Trophoblast cell (in vitro differentiated cells and primary cell): ENCODE data around the gene CLDN18.
A peak's percentile ranks its signal among the peaks of the same experiment; 100 is the strongest.

Experiments
- DNase-seq, 2 donors: peaks; one replicate each; pipeline ENCODE4 v3.0.0-alpha.2; 2016
- H2AFZ ChIP-seq: 2 replicates; pipeline ENCODE4 v1.6.1; 2013; ENCODE audit warnings: low read length, moderate library complexity, mild to moderate bottlenecking; ENCODE audit not compliant: insufficient read depth, poor library complexity
- H2AK5ac ChIP-seq: 2 replicates; pipeline ENCODE4 v1.6.1; 2013; ENCODE audit warnings: mild to moderate bottlenecking, low read length
- H2BK120ac ChIP-seq: 2 replicates; pipeline ENCODE4 v1.6.1; 2013; ENCODE audit warnings: low read length, mild to moderate bottlenecking, moderate library complexity; ENCODE audit not compliant: insufficient read depth, poor library complexity
- H2BK12ac ChIP-seq: 2 replicates; pipeline ENCODE4 v1.6.1; 2013; ENCODE audit warnings: mild to moderate bottlenecking, low read length, moderate library complexity
- H2BK5ac ChIP-seq: 2 replicates; pipeline ENCODE4 v1.6.1; 2013; ENCODE audit warnings: low read length, low read depth, moderate library complexity, mild to moderate bottlenecking; ENCODE audit not compliant: poor library complexity
- H3K14ac ChIP-seq: 2 replicates; pipeline ENCODE4 v1.6.1; 2013; ENCODE audit warnings: mild to moderate bottlenecking, low read length
- H3K18ac ChIP-seq: 2 replicates; pipeline ENCODE4 v1.6.1; 2013; ENCODE audit warnings: mild to moderate bottlenecking, low read length
- H3K23ac ChIP-seq: 2 replicates; pipeline ENCODE4 v1.6.1; 2013; ENCODE audit warnings: low read length
- H3K27ac ChIP-seq: 2 replicates; pipeline ENCODE4 v1.5.1; 2013; ENCODE audit warnings: low read depth, mild to moderate bottlenecking, inconsistent platforms, low read length, moderate library complexity
- H3K27me3 ChIP-seq: 2 replicates; pipeline ENCODE4 v1.6.1; 2013; ENCODE audit warnings: inconsistent platforms, mild to moderate bottlenecking, low read length, moderate library complexity; ENCODE audit not compliant: insufficient read depth
- H3K36me3 ChIP-seq, 2 experiments: 1 replicate in 1 of 2; 2 replicates in 1 of 2; pipeline ENCODE4 v1.6.1; 2013; ENCODE audit warnings: low read length in 2 of 2, mild to moderate bottlenecking in 2 of 2, moderate library complexity in 1 of 2; ENCODE audit not compliant: insufficient read depth in 2 of 2, control insufficient read depth in 1 of 2
- H3K4ac ChIP-seq: 2 replicates; pipeline ENCODE4 v1.6.1; 2013; ENCODE audit warnings: low read depth, mild to moderate bottlenecking, low read length, moderate library complexity
- H3K4me1 ChIP-seq, 2 experiments: 1 replicate in 1 of 2; 2 replicates in 1 of 2; pipeline ENCODE4 v1.6.1; 2013; ENCODE audit warnings: low read length in 2 of 2, mild to moderate bottlenecking in 2 of 2, moderate library complexity in 1 of 2; ENCODE audit not compliant: insufficient read depth in 2 of 2, control insufficient read depth in 1 of 2
- H3K4me2 ChIP-seq: 2 replicates; pipeline ENCODE4 v1.6.1; 2013; ENCODE audit warnings: inconsistent platforms, mild to moderate bottlenecking, low read length, moderate library complexity
- H3K4me3 ChIP-seq: 2 replicates; pipeline ENCODE4 v1.5.1; 2013; ENCODE audit warnings: mild to moderate bottlenecking, low read depth, low read length, inconsistent platforms
- H3K79me1 ChIP-seq: one replicate; pipeline ENCODE4 v1.6.1; 2013; ENCODE audit warnings: low read length
- H3K79me2 ChIP-seq: 2 replicates; pipeline ENCODE4 v1.6.1; 2013; ENCODE audit warnings: low read length, mild to moderate bottlenecking; ENCODE audit not compliant: control insufficient read depth, insufficient read depth, poor library complexity
- H3K9ac ChIP-seq: 2 replicates; pipeline ENCODE4 v1.6.1; 2013; ENCODE audit warnings: mild to moderate bottlenecking, low read length
- H3K9me3 ChIP-seq: 2 replicates; pipeline ENCODE4 v1.6.1; 2013; ENCODE audit warnings: low read depth, mild to moderate bottlenecking, control low read depth, inconsistent platforms, low read length; ENCODE audit not compliant: insufficient read depth
- H4K12ac ChIP-seq: 2 replicates; pipeline ENCODE4 v1.6.1; 2013; ENCODE audit warnings: low read depth, mild to moderate bottlenecking, low read length, moderate library complexity
- H4K8ac ChIP-seq: 2 replicates; pipeline ENCODE4 v1.6.1; 2013; ENCODE audit warnings: low read depth, mild to moderate bottlenecking, low read length, moderate library complexity
- H4K91ac ChIP-seq: one replicate; pipeline ENCODE4 v1.6.1; 2013; ENCODE audit warnings: low read depth, mild to moderate bottlenecking, low read length, moderate library complexity
- WGBS: extraction: QIAGEN DNeasy Blood & Tissue Kit; methylation state at CpG from one replicate; pipeline ENCODE4 v1.1.7; 2013; ENCODE audit warnings: missing lambda C conversion rate; ENCODE audit not compliant: insufficient read length, insufficient coverage; ENCODE audit errors: extremely low coverage; 5-methylcytosine and 5-hydroxymethylcytosine counted together

CLDN18 gene

DNA sequence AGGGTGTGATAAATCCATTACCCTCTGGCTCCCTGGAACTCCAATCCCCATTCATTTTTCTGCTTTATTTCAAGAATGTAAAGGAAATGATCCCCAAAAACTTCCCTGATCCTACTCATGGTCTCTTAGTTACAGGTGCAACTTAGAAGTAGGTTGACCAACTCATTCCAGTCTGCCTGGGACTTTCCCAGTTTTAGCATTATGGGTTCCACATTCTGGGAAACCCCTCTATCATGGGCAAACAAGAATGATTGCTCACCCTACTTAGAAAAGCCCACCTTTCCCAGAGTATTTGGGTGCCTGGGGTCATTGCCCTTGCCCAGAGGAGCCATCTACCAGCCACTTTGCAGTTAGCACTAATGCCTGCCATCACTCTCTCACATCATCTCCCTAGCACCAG is 15.6 kb downstream of the CLDN18 start:
- Histone ChIP-seq H4K12ac (no peak overlapping the region), H3K18ac (no peak overlapping the region), H3K27me3 (no peaks in the 10 kb centered on the region), H3K4me3 (no peak overlapping the region), H3K36me3 (no peaks in the 10 kb centered on the region), H3K4me1 (no peaks in the 10 kb centered on the region), H2BK12ac (no peak overlapping the region), H3K14ac (no peak overlapping the region), H3K4me2 (no peak overlapping the region), H2BK120ac (no peak overlapping the region), H3K79me1 (no peaks in the 10 kb centered on the region), H3K27ac (no peak overlapping the region), H2BK5ac (no peak overlapping the region), H3K23ac (no peak overlapping the region), H3K79me2 (no peaks in the 10 kb centered on the region), H2AK5ac (no peak overlapping the region), H4K8ac (no peak overlapping the region), H3K4ac (no peak overlapping the region), H2AFZ (no peak overlapping the region), H3K9ac (no peak overlapping the region), H4K91ac (no peak overlapping the region), H3K9me3 (no peaks in the 10 kb centered on the region)
- no peak for DNase-seq

DNA sequence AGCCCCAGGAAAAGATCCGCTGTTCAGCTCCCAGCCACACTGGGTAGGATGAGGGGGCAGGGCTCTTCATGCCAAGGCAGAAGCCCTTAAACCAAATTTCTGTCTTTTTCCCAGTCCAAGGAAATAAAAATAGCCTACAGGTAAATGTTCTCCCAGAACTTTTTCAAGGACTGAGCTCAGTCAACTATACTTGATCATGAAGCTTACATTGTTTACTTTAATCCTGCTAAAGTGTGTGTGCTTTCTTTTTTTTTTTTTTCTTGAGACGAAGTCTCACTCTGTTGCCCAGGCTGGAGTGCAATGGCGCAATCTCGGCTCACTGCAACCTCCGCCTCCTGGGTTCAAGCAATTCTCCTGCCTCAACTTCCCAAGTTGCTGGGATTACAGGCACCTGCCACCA is 17.9 kb downstream of the CLDN18 start:
- Histone ChIP-seq H2BK12ac (no peak overlapping the region), H3K14ac (no peak overlapping the region), H2AFZ (no peak overlapping the region), H2AK5ac (no peak overlapping the region), H3K4me1 (no peaks in the 10 kb centered on the region), H2BK120ac (no peak overlapping the region), H3K18ac (no peak overlapping the region), H3K9me3 (no peaks in the 10 kb centered on the region), H3K79me2 (no peaks in the 10 kb centered on the region), H3K23ac (no peak overlapping the region), H3K79me1 (no peaks in the 10 kb centered on the region), H4K12ac (no peak overlapping the region), H3K27ac (no peak overlapping the region), H4K8ac (no peak overlapping the region), H3K4ac (no peak overlapping the region), H3K27me3 (no peaks in the 10 kb centered on the region), H3K4me2 (no peak overlapping the region), H3K36me3 (no peaks in the 10 kb centered on the region), H4K91ac (no peak overlapping the region), H2BK5ac (no peak overlapping the region), H3K4me3 (no peak overlapping the region), H3K9ac (no peak overlapping the region)
- no peak for DNase-seq
- WGBS = no CpG with 5 or more reads among the region's 5 CpGs

DNA sequence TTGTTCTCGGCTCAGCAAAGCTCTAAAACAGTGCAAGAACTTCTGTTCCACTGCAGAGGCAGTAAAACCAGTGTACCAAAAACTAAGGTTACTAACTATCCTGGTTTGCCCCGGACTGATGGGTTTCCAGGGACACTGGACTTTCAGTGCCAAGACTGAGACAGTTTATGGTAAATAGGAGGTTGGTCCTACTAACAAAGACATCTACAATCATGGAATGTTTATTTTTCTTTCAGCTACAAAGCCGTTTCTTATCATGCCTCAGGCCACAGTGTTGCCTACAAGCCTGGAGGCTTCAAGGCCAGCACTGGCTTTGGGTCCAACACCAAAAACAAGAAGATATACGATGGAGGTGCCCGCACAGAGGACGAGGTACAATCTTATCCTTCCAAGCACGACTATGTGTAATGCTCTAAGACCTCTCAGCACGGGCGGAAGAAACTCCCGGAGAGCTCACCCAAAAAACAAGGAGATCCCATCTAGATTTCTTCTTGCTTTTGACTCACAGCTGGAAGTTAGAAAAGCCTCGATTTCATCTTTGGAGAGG is 20.8 kb downstream of the CLDN18 start:
- Histone ChIP-seq H4K12ac (no peak overlapping the region), H2BK12ac (no peak overlapping the region), H3K4me3 (no peak overlapping the region), H3K27me3 (no peaks in the 10 kb centered on the region), H3K9ac (no peak overlapping the region), H2BK5ac (no peak overlapping the region), H3K18ac (no peak overlapping the region), H4K8ac (no peak overlapping the region), H3K4me1 (no peaks in the 10 kb centered on the region), H3K27ac (no peak overlapping the region), H2BK120ac (no peak overlapping the region), H3K4ac (no peak overlapping the region), H3K79me1 (no peaks in the 10 kb centered on the region), H3K14ac (no peak overlapping the region), H3K36me3 (no peaks in the 10 kb centered on the region), H3K23ac (no peak overlapping the region), H4K91ac (no peak overlapping the region), H2AFZ (no peak overlapping the region), H2AK5ac (no peak overlapping the region), H3K79me2 (no peaks in the 10 kb centered on the region), H3K4me2 (no peak overlapping the region), H3K9me3 (no peaks in the 10 kb centered on the region)
- DNase-seq = peak; percentile 90 to 91
- WGBS = no CpG with 5 or more reads among the region's 11 CpGs

DNA sequence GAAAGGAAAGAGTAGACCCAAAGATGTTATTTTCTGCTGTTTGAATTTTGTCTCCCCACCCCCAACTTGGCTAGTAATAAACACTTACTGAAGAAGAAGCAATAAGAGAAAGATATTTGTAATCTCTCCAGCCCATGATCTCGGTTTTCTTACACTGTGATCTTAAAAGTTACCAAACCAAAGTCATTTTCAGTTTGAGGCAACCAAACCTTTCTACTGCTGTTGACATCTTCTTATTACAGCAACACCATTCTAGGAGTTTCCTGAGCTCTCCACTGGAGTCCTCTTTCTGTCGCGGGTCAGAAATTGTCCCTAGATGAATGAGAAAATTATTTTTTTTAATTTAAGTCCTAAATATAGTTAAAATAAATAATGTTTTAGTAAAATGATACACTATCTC is 21.6 kb downstream of the CLDN18 start:
- Histone ChIP-seq H2BK12ac (no peak overlapping the region), H3K4me2 (no peak overlapping the region), H2AK5ac (no peak overlapping the region), H2BK5ac (no peak overlapping the region), H3K4me3 (no peak overlapping the region), H3K14ac (no peak overlapping the region), H3K79me2 (no peaks in the 10 kb centered on the region), H4K8ac (no peak overlapping the region), H3K9me3 (no peaks in the 10 kb centered on the region), H3K9ac (no peak overlapping the region), H3K27me3 (no peaks in the 10 kb centered on the region), H2BK120ac (no peak overlapping the region), H4K91ac (no peak overlapping the region), H3K36me3 (no peaks in the 10 kb centered on the region), H3K18ac (no peak overlapping the region), H3K27ac (no peak overlapping the region), H3K4me1 (no peaks in the 10 kb centered on the region), H3K4ac (no peak overlapping the region), H2AFZ (no peak overlapping the region), H3K79me1 (no peaks in the 10 kb centered on the region), H3K23ac (no peak overlapping the region), H4K12ac (no peak overlapping the region)
- no CpG with 5 or more reads among the region's 3 CpGs for WGBS
- DNase-seq = no peak
